Glomerular endothelial cell (primary cell): ENCODE data around the gene NOL9. TPM values are rescaled to one million over a fixed set of nuclear protein-coding genes. Genes with fewer than 3 reads are reported as not detected.

Source experiments
- DNase-seq: peaks from one replicate; pipeline ENCODE4 v3.0.0-alpha.2; 2011; ENCODE audit warnings: low read depth, low spot score; ENCODE audit errors: extremely low read depth
- total RNA-seq: library from RNA; depleted of rRNA; stranded (reverse); fragments of >200 nt; gene quantifications from 2 replicates; pipeline ENCODE4 v1.2.3, GENCODE V29; 2015

Gene NOL9
- total RNA-seq, 1 donor from 2014 or later: 32.1 TPM

DNA sequence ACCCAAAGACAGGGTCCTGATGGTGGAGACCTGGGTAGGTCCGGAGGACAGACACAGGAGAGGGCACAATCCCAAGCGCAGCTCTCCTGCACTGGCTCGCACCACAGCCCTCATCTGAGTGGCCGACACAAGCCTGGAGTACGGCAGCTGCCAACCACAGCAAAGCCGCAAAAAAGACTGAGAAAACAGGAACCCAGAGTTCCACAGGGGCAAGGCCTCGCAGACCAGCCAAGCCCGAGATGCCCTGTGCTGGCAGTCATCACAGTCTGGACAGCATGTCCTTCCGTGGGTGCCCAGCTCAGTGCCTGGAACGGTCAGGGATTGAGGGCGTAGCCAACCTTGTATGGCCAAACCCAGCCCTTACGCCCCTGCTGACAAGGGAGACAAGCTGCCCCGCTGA lies 36.9 kb upstream of the NOL9 start:
- no peak for DNase-seq

DNA sequence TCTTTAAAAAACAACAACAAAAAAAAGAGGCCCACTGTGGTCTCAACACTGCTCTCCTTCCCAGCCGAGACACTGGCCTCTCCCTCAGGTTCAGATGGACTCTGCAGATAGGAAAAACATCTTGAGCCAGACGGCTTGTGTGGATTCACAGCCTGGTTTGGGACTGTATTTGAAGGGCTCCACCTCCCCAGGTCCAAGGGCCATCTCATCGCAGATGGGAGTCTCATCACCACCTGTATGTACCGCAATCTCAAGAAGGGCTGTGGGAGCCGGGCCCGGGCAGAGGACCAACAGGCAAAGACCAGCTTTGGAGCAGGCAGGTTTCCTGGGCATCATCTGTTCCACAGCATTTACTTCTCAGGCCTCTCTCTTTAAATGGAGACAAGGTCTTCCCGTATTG lies 35.7 kb upstream of the NOL9 start:
- DNase-seq: no peak

DNA sequence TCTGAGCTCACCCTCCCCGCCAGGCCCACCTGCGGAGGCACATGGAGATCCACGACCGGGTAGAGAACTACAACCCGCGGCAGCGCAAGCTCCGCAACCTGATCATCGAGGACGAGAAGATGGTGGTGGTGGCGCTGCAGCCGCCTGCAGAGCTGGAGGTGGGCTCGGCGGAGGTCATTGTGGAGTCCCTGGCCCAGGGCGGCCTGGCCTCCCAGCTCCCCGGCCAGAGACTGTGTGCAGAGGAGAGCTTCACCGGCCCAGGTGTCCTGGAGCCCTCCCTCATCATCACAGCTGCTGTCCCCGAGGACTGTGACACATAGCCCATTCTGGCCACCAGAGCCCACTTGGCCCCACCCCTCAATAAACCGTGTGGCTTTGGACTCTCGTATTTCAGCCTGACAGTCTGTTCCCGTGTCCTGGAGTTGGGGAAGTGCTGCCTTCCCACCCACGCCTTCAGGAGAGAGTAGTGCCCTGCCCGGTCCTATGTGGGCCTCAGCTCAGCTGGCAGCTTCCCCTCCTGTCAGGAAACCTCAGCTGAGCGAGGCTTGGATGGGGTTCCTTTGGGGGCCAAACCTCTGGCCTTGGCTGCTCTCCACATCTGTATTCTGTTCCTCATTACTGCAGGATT lies 34.7 kb upstream of the NOL9 start:
- DNase-seq: no peak

DNA sequence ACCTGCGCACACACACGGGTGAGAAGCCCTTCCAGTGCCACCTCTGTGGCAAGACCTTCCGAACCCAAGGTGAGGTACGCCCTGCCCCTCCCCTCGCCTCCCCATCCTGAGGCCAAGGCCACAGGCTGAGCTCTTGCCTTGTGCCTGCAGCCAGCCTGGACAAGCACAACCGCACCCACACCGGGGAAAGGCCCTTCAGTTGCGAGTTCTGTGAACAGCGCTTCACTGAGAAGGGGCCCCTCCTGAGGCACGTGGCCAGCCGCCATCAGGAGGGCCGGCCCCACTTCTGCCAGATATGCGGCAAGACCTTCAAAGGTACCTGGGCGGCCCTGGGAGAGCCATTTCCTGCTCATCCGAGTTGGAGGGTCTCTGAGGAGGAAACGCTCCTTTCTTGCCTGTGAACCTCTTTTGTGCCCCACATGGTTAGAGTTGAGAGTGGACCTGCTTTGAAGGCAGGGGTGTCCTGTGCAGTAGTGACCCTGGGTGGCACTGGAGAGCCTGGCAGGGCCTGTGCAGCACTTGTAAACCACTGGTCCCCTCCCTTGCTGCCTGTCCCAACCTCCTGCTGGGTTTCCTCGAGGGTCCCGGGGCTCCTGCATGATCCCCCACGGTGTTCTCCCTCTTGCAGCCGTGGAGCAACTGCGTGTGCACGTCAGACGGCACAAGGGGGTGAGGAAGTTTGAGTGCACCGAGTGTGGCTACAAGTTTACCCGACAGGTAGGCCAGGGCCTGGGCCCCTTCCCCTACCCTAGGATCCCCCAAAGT lies 34.0 kb upstream of the NOL9 start:
- DNase-seq: no peak

DNA sequence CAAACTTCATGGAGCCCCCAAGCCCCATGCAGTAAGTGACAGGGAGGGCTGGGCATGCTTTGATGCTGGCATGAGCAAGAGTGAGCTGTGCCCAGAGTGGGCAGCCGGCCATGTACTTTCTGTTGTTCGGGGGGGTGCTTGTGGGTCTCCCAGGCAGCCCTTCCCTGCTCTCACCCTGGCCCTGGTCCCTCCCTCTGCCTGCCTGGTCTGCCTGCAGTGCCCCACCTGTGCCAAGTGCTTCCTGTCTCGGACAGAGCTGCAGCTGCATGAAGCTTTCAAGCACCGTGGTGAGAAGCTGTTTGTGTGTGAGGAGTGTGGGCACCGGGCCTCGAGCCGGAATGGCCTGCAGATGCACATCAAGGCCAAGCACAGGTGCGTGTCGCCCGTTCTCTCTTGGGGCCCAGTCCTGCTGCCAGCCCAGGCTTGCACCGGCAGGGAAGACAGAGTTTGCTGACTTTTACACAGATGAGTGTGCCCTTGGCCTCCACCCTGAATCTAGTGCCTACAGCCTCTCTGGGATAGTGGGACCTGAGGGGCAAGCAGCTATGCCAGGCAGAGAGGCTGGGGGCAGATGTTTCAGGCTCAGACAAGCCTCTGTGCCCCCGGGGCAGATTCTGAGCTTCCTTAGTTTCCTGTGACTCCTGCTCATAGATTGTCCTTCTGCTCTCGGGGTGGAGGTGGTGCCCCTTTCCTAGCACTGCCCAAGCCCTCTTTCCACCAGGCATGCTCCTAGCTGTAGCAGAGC lies 33.1 kb upstream of the NOL9 start:
- DNase-seq: no peak

DNA sequence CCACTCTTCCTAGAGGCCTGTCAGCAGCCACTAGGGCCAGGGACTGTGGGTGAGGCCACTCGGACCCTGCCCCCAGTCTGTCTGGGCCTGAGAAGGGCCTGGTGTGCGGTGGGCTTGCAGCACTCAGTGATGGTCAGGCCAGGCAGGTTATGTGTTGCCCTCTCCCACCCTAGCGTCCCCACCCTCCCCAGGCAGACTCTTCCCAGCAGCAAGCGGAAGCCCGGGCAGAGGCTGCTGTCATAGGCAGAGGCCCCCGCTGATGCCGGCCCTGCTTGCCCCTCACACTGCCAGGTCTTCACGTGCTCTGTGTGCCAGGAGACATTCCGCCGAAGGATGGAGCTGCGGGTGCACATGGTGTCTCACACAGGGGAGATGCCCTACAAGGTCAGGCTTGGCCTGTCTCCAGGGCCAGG lies 32.1 kb upstream of the NOL9 start:
- no peak for DNase-seq

DNA sequence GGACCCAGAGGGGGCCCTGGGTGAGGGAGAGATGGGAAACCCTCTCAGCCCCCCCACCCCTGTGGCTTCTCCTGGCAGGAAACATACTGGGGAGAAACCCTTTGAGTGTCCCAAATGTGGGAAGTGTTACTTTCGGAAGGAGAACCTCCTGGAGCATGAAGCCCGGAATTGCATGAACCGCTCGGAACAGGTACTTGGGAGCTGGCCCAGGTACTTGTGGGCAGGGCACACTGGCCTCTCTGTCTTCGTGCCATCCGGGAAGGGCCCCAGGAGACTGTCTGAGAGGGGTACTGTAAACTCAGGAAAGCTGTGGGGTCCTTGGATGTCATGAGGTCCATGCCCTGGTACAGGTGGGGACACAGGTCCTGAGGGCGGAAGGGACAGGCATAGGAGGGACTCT lies 31.5 kb upstream of the NOL9 start:
- DNase-seq: no peak

DNA sequence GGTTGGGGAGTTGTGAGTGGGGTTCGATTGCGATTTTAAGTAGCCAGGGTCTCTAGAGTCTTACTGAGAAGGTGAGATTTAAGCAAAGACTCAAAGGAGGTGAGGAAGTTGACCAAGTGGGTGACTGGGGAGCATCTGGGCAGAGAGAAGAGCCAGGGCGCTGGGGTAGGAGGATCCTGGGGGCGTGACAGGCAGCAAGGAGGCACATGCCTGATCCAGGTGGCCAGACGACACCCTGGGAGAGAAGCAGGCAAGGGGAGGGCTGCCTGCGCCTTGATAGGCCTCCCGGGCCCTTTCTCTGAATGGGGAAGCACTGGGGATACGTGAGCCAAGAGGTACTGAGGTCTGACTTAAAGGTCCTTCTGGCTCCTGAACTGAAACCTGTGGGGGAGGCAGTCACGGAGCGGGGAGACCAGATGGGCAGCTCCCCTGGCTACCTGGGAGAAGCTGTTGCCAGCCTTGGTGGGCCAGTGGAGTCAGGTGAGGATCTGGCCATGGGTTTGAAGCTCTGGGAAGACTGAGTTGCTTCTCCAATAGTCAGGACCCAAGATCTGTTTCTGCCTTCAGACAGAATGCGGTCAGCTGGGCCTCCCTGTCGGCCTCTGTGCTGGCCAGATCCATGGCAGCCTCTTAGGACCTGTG lies 30.9 kb upstream of the NOL9 start:
- no peak for DNase-seq

DNA sequence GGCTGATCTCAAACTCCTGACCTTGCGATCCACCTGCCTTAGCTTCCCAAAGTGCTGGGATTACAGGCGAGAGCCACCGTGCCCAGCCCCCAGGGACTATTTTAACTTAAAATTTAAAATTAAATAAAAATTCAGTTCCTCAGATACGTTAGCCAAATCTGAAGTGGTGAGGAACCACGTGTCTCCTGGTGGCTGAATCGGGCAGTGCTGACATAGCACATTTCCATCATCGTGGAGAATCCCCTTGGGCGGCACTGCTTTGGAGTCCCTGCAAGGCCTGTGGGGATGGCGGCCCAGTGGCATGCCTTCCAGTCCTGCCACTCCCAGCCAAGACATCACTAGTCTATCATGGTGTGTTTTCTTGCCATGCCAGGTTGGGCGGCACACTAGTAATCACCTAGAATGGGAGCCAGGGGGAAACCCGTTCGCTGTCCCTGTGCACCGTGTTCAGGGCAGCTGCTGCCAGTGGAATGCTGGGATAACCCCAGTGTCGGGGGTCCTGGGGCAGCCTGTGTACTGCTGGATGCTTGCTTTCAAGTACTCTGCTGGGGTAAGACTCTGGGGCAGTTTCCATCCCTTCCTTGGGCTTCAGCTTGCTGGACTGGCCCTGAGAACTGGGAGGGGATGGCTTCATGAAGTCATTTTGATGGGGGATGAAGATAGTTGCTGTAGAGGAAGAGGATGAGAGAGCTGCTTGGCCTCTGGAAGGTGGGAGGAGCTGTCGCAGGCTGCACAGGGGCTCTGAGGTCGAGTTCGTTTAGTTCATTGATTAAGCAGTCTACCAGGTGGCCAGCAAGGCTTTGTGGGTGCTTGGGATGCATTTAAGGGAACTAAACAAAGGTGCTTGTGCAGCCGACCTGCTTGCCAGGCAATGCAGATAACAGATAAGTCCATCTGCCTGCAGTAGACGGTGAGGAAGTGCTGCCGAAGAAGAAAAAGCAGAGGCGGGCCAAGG lies 30.1 kb upstream of the NOL9 start:
- DNase-seq: no peak

DNA sequence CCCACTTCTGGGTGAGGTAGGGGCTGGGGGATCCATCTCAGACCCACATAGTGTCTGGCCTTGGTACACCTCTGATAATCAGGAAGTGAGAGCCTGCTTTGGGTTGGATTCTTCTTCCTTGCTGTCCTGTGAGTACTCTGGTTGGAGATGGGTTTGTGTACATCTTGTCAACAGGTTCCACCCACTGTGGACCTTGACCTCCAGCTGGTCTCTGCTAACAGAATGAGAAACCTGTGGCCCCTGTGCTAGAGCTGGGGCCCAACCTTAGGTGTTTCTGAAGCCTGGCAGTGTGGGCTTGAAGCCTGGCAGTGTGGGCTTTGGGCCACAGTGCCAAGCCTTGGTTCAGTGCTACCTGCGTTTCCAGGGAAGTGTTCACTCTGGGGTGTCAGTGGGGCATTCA lies 28.1 kb upstream of the NOL9 start:
- DNase-seq: no peak

DNA sequence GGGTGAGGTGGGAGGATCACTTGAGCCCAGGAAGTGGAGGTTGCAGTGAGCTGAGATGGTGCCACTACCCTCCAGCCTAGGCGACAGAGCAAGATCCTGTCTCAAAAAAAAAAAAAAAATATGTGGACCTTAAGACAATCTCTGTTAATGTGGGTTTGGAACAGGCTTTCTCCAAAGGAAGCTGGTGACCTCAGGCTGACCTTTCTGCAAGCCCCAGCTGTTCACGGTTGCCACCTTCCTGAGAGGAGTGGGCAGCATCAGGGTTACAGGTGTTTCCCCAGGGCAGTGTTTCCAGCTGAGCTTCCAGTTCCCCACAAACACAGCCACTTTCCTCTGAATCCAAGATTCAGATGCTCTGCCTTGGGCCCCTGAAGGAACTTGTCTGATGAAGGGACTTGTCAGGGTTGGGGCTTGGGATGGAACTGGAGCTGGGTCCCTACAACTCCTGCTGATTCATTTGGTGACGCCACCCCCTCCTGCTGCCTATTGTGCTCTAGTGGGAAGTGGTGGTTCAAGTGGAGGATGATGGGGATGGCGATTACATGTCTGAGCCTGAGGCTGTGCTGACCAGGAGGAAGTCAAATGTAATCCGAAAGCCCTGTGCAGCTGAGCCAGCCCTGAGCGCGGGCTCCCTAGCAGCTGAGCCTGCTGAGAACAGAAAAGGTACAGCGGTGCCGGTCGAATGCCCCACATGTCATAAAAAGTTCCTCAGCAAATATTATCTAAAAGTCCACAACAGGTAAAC lies 27.4 kb upstream of the NOL9 start:
- DNase-seq: no peak

DNA sequence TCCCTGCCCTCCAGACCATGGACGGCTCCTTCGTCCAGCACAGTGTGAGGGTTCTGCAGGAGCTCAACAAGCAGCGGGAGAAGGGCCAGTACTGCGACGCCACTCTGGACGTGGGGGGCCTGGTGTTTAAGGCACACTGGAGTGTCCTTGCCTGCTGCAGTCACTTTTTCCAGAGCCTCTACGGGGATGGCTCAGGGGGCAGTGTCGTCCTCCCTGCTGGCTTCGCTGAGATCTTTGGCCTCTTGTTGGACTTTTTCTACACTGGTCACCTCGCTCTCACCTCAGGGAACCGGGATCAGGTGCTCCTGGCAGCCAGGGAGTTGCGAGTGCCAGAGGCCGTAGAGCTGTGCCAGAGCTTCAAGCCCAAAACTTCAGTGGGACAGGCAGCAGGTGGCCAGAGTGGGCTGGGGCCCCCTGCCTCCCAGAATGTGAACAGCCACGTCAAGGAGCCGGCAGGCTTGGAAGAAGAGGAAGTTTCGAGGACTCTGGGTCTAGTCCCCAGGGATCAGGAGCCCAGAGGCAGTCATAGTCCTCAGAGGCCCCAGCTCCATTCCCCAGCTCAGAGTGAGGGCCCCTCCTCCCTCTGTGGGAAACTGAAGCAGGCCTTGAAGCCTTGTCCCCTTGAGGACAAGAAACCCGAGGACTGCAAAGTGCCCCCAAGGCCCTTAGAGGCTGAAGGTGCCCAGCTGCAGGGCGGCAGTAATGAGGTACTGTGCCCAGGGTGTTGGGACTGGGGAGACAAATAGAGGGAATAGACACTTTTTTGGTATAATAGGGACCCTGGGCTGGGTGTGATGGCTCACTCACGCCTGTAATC lies 26.5 kb upstream of the NOL9 start:
- DNase-seq: no peak

DNA sequence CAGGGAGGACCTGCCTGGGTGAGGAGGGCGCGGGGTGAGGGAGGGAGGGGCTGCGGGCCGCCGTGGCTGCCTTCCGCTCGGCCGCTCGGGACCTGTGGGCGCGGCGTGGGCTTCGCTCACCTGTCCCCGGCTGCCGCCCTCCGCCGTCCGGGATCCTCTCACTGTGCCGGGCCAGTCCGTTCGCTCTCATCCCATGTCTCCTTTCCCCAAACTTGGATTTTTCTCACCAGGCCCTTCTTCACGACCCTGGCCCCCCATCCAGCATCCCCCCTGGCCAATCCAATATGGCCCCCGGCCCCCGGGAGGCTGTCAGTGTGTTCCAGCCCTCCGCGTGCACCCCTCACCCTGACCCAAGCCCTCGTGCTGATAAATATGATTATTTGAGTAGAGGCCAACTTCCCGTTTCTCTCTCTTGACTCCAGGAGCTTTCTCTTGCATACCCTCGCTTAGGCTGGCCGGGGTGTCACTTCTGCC lies 25.8 kb upstream of the NOL9 start:
- no peak for DNase-seq

DNA sequence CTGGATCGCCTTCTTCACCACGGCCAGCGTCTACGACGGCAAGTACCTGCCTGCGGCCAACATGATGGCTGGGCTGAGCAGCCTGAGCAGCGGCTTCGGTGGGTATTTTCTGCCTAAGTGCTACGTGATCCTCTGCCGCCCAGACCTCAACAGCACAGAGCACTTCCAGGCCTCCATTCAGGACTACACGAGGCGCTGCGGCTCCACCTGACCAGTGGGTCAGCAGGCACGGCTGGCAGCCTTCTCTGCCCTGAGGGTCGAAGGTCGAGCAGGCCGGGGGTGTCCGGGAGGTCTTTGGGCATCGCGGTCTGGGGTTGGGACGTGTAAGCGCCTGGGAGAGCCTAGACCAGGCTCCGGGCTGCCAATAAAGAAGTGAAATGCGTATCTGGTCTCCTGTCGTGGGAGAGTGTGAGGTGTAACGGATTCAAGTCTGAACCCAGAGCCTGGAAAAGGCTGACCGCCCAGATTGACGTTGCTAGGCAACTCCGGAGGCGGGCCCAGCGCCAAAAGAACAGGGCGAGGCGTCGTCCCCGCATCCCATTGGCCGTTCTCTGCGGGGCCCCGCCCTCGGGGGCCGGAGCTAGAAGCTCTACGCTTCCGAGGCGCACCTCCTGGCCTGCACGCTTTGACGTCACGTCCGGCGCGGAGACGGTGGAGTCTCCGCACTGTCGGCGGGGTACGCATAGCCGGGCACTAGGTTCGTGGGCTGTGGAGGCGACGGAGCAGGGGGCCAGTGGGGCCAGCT lies 25.2 kb upstream of the NOL9 start, which contains the start of gene ZBTB48:
Gene ZBTB48 (plus strand): TSS at position 621 of the 745 bp plus-strand sequence. CDS start 616 bp downstream, outside the sequence.
- DNase-seq: no peak

DNA sequence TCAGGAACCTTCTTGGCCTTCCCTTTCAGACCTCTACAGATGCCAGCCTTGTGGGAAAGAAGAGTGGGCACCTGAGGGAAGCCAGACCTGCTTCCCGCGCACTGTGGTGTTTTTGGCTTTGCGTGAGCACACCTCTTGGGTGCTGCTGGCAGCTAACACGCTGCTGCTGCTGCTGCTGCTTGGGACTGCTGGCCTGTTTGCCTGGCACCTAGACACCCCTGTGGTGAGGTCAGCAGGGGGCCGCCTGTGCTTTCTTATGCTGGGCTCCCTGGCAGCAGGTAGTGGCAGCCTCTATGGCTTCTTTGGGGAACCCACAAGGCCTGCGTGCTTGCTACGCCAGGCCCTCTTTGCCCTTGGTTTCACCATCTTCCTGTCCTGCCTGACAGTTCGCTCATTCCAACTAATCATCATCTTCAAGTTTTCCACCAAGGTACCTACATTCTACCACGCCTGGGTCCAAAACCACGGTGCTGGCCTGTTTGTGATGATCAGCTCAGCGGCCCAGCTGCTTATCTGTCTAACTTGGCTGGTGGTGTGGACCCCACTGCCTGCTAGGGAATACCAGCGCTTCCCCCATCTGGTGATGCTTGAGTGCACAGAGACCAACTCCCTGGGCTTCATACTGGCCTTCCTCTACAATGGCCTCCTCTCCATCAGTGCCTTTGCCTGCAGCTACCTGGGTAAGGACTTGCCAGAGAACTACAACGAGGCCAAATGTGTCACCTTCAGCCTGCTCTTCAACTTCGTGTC lies 24.5 kb upstream of the NOL9 start:
- DNase-seq: no peak

DNA sequence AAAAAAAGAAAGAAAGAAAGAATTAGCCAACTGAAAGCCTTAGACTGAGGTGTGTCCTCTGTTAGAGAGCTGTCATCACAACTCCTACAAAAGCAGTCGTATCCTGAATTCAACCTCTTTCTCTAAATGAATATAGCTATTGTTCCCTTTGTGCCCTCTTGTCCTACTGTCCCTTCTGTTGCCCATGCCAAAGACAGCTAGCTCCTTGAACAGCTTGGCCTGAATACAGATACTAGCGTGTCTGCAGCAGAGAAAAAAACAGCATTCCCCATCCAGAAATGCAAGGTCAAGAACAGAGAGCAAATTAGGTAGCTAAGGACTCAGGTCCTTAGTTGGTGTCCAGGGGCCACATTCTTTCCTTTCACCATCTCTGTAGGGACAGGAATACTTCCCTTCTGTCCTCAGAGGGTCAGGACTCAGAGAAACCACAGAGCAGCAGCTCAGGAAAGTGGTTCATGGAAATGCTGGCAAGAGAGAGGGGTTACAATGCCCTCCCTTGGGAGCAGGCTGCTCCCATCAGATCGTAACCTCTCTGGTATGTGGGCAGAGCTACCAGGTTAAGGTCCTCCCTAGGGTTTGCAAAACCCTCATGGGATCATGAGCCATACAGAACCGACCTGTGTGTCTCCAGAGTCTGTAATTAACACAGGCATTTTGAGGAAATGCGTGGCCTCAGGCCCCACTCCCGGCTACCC lies 23.7 kb upstream of the NOL9 start:
- no peak for DNase-seq
